ENCODE data around the gene PTCRA.
"Not testable (repeated sequence)": the region's sequence is repeated elsewhere in the genome, so short reads cannot be mapped to it uniquely, and the experiment has no call there.

The PTCRA gene

DNA sequence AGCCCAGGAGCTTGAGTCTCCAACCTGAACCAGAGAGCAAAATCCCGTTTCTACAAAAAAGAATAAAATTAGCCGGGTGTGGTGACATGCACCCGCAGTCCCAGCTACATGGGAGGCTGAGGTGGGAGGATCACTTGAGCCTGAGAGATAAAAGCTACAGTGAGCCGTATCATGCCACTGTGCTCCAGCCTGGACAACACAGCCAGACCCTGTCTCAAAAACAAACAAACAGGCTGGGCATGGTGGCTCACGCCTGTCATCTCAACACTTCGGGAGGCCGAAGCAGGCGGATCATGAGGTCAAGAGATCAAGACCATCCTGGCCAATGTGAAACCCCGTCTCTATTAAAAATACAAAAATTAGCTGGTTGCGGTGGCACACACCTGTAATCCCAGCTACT lies 11.4 kb upstream of the PTCRA start:
- DNase-seq, result no peak

DNA sequence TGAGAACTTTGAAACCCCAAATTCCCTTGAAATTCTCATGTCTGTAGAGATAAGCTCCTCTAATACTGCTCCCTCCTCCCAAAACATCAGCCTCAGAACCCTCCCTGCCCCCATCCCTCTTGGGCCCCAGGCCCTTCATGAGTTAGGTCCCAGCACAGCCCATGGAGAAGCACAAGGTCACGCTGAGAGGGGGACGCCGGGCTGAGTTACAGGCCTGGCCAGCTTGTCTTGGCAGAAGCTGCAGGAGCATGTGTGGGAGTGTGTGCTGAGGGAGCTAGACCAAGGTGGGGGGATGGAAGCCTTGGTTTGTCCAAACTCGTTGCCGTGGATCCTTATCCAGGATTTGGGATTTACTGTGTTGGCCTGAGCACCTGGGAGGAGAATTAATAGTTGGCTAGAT lies 8.5 kb upstream of the PTCRA start:
- DNase-seq, result no peak

DNA sequence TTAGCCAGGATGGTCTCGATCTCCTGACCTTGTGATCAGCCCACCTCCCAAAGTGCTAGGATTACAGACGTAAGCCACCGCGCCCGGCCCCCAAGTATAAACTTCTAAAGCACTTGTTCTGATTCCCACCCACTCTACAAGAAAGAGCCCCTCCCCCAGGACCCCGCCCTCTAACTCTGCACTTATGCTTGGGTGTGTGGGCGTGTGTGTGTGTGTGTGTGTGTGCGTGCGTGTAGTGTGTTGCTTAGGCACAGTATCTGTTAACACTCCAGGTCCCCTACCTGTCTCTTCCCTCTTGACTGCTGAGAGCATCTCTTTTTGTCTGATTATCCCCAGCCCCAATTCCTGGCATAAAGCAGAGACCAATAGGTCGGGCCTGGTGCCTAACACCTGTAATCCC lies 6.0 kb upstream of the PTCRA start:
- no peak for DNase-seq

DNA sequence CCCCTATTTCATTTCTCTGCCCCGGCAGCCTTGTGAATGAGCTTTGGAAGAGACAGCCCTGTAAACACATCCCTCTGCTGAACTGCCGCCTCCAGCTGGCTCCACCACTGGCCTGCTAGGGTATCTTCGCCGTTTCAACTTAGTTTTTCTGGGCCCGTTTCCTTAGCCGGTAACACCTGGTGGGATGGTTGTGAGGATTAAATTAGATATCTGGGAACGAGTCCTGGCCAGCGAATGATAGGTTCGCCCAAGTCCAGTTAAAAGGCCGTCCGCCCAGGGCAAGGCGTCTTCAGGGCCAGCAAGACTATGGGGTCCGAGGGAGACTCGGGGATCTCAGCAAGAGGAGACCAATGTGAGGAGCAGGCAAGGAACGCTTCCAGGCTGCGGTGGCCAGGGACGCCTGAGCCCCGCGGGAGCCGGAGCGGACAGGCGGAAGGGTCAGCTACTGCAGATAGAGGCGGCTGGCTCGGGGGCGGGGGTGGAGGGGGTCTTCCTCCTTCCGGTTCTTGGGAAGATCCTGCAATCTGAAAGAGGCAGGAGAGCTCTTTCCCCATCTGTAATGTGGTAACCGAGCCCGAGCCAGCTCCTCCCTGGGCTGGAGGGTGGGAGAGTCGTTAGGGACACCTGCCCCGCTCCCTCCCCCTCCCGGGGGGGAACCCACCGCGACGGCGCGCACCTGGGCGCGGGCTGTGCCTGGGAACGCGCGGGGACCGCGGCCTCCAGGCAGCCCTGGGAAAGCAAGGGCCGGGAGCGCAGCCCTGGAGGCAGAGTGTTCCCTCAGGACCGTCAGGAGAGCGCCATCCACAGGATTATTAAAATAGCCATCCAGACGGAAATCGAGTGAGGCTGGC lies 4.5 kb upstream of the PTCRA start:
- peak; percentile 98 for DNase-seq

DNA sequence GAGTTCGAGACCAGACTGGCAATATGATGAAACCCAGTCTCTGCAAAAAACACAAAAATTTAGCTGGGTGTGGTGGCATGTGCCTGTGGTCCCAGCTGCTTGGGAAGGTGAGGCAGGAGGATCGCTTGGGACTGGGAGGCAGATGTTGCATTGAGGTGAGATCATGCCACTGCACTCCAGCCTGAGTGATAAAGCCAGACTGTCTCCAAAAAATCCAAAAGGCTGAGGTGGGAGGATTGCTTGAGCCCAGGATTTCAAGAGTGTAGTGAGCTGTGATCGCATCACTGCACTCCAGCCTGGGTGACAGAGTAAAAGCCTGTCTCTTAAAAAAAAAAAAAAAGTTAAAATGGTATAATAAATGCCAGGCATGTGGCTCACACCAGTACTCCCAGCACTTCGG lies 1.3 kb upstream of the PTCRA start:
- DNase-seq, result peak; percentile 55

GRCh38 chr6:42916288-42916687 lies 435 bp downstream of the PTCRA start:
- DNase-seq, result no peak

- DNase-seq, result no peak
Measured at GRCh38 chr6:42921801-42922200, 5.9 kb downstream of the PTCRA start.

DNA sequence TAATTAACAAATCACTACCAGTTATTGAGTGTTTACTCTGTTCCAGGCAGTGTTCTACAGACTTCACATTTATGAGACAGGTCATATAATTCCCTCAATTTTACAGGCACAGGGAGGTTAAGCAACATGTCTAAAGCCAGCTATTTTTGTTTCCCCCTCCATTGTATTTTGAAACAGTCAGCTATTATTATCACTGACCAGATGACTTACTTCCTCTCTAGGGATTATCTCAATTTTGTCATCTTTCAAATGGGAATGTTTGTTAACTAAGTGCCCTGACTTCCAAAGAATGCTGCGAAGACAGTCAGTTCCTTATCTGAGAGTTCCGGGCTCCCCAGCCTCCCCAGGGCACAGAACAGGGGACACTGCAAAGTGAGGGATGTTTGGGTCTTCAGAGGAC lies 7.8 kb downstream of the PTCRA start:
- no peak for DNase-seq

DNA sequence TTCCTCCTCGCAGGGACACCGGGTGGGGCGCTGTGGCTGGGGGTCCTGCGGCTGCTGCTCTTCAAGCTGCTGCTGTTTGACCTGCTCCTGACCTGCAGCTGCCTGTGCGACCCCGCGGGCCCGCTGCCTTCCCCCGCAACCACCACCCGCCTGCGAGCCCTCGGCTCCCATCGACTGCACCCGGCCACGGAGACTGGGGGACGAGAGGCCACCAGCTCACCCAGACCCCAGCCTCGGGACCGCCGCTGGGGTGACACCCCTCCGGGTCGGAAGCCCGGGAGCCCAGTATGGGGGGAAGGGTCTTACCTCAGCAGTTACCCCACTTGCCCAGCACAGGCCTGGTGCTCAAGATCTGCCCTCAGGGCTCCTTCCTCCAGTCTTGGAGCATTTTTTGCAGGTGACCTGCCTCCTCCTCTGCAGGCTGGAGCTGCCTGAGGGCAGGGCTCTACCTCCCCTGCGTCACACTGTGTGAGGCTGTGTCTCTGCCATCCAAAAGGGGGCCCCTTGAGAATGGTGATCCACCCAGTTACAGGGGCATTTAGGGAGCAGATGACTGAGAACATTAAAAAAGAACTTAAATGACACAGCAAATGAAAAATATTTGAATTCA lies 9.5 kb downstream of the PTCRA start:
- DNase-seq, result no peak

DNA sequence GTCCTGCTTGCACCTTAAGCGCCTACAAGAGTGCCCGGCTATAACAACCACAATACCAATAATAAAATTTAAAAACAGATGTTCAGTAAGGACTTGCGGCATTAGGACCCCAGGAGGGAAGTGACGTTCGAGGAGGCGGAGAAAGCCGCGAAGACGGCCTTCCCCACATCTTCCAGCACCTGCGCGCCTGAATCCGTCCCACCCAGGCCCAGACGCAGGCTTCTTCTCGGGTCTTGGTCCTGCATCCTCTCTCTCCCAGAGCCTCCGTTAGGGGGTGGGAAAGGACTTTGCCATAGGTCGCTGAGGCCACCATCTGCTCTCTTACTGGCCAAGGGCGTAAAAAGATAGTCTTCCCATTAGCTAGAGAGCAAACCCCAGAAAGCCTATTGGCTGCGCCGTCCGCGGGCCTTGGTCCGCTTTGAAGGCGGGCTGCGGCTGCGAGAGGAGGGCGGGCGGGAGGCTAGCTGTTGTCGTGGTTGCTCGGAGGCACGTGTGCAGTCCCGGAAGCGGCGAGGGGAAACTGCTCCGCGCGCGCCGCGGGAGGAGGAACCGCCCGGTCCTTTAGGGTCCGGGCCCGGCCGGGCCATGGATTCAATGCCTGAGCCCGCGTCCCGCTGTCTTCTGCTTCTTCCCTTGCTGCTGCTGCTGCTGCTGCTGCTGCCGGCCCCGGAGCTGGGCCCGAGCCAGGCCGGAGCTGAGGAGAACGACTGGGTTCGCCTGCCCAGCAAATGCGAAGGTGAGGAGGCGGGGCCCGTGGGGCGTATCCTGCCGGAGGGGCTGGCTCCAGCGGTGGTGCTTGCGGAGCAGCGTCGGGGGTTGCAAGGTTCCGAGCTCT lies 13.3 kb downstream of the PTCRA start, which contains the start of gene CNPY3:
TSS of gene CNPY3 (plus strand) at position 495 of the 835 bp plus-strand sequence. CDS start at position 586, 91 bp downstream.
- DNase-seq, result peak; percentile 99

DNA sequence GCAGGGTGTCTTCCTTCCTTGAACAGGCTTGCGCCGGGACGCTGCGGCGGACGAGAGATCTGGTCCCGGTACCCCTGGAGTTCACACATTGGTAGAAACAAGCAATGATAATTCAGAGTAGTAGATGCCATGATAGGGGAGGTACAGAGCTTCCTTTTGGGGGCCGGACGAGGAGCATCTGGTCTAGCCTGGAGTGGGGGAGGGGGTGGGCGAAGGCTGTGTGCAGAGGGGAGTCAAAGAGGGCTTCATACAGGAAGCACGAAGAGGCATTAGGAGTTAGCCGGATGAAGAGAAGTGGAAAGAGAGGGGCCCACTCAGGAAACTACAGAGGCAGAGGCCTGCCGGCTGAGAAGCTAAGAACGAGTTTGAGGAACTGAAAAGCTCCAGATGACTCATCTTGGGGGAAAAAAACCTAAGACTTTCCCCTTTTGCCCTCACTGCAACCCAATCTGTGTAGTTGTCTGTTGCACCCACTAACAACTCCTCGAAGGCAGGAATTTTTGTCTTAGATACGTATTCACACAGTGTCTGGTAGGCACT lies 14.0 kb downstream of the PTCRA start:
- peak; percentile 87 for DNase-seq

DNA sequence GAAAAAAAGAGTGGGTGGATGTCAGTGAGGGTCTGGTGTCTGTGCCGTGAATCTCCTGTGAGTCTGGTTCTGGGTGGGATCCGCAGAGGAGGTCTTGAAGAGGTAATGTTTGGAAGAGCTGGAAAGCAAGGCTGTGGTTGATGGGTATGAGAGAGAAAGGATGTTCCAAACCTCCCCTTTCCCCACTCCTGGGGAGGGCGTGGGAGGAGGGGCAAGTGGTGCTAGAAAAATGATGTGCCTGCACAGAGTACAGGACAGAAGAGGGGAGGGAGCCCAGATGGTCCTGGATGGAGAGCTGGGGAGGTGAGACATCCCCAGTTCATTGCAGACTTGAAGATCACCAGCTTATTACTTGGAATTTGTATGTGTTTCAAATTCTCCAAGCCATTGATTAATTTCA lies 16.6 kb downstream of the PTCRA start:
- no peak for DNase-seq

GRCh38 chr6:42933205-42933604 lies 17.4 kb downstream of the PTCRA start:
- DNase-seq, result no peak

DNA sequence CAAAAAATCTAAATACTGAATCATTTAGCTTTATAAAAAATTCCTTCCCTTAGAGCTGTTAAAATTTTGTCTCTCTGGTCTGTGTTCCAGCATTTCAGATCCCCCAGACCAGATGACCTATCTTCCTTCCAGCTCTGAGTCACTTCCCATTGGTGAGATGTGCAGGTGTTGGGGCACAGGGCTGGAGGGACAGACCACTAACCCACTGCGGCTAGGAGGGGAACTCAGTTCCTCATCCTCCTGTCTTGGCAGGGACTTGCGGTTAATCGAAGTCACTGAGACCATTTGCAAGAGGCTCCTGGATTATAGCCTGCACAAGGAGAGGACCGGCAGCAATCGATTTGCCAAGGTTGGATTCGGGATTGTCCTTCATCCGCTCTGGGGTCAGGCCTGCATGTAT lies 19.5 kb downstream of the PTCRA start:
- no peak for DNase-seq

DNA sequence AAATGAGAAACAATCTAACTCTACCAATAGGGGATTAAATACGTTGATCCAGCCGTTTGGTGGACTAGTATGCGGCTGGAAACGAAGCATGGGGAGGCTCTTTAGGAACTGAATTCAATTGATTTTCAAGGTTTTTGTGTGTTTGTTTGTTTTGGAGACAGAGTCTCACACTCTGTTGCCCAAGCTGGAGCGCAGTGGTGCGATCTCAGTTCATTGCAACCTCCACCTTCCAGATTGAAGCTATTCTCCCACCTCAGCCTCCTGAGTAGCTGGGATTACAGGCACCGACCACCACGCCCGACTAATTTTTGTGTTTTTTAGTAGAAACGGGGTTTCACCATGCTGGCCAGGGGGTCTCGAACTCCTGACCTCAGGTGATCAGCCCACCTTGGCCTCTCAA lies 20.5 kb downstream of the PTCRA start:
- DNase-seq, result no peak

DNA sequence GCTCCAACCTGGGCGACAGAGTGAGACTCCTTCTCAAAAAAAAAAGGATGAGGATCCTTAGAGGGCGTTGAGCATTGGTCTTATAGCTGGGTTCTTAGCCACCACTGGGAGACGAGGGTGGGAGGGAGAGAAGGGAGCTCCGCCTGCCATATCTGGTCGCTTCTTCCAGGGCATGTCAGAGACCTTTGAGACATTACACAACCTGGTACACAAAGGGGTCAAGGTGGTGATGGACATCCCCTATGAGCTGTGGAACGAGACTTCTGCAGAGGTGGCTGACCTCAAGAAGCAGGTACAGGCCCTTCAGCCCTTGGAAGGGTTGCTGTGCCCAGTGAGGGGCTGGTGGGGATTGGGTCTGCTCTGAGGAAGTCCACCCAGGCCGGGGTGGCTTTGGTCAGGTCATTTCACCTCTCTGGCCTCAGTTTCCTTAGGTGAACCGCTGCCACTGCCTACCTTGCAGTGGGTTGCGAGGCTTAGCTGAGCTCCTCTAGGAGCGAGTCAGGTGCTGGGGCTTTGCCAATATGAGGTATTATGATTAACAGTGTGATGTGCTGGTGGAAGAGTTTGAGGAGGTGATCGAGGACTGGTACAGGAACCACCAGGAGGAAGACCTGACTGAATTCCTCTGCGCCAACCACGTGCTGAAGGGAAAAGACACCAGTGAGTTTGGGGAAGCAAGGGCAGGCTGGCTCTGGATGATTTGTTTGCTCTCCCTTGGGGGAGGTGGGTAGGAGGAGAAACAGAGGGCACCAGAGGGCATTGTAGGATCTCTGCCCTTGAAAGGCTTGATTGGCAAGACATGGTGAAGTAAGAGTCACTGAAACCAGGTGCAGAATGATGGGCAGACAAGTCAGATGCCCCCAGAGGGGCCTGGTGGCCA lies 21.9 kb downstream of the PTCRA start:
- DNase-seq, result no peak

DNA sequence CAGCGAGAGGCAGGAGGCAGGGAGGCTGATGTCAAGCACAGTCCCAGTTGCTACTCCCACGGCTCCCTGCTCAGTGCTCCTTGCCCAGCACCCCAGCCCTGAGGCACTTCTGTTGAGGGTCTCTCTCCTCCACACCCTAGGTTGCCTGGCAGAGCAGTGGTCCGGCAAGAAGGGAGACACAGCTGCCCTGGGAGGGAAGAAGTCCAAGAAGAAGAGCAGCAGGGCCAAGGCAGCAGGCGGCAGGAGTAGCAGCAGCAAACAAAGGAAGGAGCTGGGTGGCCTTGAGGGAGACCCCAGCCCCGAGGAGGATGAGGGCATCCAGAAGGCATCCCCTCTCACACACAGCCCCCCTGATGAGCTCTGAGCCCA lies 22.6 kb downstream of the PTCRA start:
- DNase-seq, result no peak

DNA sequence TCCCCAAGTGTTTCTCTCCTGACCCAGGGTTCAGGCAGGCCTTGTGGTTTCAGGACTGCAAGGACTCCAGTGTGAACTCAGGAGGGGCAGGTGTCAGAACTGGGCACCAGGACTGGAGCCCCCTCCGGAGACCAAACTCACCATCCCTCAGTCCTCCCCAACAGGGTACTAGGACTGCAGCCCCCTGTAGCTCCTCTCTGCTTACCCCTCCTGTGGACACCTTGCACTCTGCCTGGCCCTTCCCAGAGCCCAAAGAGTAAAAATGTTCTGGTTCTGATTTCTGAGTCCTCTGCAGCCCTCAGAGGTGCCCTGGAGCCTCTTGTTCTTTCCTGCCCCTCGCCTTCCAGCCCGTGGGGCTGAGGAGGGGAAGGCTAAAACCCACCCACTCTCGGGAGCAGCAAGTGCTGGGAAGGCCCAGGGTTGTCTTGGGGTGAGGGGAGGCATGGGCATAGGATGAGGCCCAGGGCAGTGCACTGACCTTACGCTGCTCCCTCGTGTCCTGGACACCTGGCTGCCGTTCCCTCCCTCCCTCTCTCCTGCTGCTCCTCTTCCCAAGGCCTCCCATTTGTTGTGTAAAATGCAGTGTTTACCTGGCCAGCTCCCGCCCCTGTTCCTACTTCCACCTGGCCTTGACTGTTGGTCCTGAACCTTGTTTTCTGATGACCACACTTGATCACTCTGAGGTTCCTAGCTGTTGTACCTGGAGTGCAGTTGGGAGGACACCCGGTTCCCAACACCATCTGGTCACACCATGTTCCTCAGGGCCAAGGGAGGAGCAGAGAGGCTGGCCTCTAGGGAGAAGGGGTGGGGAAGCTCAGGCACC lies 23.3 kb downstream of the PTCRA start:
- no peak for DNase-seq

DNA sequence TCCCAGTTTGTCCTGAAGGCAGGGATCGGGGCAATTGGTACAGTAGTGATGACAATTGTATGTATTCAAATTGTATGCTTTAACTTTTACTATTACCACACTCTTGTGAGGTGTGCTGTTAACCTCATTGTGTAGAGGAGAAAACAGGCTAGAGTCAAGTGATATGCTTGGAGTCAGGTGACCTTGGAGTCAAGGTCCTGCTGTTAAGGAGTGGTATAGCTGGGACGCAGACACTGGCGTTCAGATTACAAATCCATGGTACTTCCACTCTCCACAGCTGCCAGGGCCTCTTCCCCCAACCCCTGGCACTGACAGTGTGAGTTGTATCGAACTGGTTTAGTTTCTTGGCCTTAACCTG lies 23.9 kb downstream of the PTCRA start:
- DNase-seq, result no peak

DNA sequence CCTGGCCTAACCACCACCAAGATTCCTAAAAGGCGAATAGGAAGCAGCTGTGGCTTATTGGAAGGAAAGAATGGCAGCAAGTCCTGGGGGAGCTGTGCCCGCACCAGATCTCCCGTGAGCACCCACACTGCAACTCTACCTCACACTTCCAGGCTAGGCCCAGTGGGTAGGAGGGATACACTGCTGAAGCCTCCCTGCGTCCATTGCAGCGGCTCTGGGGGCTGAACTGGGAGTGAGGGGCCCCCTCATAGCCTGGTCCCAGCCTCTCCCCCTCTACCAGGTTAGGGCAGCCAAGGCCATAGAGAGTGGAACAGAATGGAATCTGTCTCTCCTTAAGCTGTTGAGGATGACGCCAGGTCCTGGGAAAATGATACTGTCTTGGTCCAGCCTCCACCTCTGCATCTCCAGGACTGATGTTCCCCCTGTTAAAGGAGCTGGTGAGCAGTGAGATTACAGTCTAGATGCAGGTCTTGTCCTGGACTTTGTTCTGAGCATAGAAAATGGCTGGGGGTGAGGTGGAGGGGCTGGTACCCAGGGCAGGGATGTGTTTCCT lies 24.7 kb downstream of the PTCRA start:
- DNase-seq, result no peak

- not testable (repeated sequence) for DNase-seq
Measured at GRCh38 chr6:42941356-42941755, 25.5 kb downstream of the PTCRA start.
